DMS153 treated with DMSO at 0.1 percent for 48 hours (cell line): Measurements from ENCODE around the gene WASHC2A.
"Not testable (repeated sequence)": the region's sequence is repeated elsewhere in the genome, so short reads cannot be mapped to it uniquely, and the experiment has no call there.

Experiments used
- DNase-seq: peaks from one replicate; lab custom pipeline; 2025; ENCODE audit not compliant: unreplicated experiment; lab: John Stamatoyannopoulos, UW

WASHC2A gene, protein sequence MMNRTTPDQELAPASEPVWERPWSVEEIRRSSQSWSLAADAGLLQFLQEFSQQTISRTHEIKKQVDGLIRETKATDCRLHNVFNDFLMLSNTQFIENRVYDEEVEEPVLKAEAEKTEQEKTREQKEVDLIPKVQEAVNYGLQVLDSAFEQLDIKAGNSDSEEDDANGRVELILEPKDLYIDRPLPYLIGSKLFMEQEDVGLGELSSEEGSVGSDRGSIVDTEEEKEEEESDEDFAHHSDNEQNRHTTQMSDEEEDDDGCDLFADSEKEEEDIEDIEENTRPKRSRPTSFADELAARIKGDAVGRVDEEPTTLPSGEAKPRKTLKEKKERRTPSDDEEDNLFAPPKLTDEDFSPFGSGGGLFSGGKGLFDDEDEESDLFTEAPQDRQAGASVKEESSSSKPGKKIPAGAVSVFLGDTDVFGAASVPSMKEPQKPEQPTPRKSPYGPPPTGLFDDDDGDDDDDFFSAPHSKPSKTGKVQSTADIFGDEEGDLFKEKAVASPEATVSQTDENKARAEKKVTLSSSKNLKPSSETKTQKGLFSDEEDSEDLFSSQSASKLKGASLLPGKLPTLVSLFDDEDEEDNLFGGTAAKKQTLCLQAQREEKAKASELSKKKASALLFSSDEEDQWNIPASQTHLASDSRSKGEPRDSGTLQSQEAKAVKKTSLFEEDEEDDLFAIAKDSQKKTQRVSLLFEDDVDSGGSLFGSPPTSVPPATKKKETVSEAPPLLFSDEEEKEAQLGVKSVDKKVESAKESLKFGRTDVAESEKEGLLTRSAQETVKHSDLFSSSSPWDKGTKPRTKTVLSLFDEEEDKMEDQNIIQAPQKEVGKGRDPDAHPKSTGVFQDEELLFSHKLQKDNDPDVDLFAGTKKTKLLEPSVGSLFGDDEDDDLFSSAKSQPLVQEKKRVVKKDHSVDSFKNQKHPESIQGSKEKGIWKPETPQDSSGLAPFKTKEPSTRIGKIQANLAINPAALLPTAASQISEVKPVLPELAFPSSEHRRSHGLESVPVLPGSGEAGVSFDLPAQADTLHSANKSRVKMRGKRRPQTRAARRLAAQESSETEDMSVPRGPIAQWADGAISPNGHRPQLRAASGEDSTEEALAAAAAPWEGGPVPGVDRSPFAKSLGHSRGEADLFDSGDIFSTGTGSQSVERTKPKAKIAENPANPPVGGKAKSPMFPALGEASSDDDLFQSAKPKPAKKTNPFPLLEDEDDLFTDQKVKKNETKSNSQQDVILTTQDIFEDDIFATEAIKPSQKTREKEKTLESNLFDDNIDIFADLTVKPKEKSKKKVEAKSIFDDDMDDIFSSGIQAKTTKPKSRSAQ (N-terminal part only)

GRCh38 chr10:50067546-50068351, at the start of gene WASHC2A:
Gene WASHC2A, plus strand, starts transcription at chr10:50067954. Its CDS starts 52 bp downstream, at chr10:50068006.
- DNase-seq, result not testable (repeated sequence)

DNA sequence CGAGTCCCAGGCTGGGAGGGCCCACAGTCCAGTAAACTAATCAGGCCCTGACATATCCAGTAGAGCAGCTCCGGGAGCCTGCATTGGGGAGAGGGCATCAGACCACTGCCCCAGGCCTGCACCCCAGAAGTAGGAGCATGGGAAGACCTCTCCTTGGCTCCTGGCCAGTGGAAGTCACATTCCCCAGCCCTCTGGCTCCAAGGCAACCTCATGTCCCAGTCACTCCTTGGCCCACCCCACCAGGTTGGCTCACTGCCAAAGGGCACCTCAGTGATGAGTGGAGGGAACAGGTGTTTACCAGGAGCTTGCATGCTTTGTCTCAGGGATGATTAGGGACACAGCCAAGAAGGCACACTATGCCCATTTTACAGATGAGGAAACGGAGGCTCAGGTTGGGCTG, 48.5 kb upstream of the WASHC2A start:
- DNase-seq, result not testable (repeated sequence)

DNA sequence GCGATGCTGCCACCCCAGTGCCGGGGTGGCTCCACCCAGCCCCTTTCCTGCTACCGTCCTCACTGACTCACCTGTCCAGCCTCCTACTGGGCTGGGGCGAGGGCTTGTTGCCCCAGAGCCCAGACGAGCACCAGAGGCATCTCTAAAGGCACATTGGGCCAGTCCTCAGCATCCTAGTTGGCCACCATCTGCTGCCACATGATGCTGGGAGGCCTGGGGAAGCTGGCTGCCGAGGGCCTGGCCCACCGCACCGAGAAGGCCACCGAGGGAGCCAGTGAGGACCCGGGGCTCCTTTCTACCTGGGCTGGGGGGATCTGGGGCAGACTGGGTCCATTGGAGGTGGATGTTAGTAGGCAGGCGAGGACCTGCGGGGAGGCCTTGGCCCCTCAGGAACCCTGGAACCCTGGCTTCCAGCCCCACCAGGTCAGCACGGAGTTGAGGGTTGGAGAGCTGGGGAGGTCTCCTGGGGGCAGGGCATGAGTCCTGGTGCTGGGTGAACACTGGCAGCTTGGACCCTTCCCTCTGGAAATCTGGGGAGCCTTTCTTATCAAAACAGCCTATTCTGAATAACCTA, 47.2 kb upstream of the WASHC2A start:
- not testable (repeated sequence) for DNase-seq

DNA sequence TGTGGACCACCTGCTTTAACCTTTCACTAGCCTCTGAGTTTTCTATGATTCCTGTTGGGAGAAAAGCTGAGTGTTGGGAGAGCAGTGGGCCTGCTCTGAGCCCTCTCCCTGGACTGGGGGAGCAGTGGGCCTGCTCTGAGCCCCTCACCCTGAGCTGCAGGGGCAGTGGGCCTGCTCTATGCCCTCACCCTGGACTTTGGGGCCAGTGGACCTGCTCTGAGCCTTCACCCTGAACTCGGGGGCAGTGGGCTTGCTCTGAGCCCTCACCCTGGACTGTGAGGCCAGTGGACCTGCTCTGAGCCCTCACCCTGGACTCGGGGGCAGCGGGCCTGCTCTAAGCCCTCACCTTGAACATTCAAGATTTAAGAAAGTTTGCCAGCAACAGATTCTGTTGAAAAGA, 46.1 kb upstream of the WASHC2A start:
- no peak for DNase-seq

- not testable (repeated sequence) for DNase-seq
Measured at GRCh38 chr10:50024716-50025383, 42.9 kb upstream of the WASHC2A start.

DNA sequence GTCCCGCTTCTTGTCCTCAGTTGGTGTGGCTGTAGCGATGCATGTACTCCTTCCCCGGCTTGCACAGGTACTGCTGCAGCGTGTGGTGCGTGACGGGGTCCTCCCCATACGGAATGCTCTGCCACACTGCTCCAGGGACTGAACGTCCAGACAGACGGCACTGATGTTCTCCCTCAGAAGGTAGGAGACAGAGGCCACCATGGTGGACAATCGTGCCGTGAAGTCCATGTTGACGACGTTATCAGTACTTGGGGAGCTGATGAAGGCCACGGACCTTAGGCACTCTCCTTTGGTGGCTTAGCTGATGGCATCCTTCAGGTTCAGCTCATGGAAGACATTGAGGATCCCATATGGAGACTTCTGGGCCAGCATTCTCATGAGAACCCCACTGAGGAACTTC, 42.1 kb upstream of the WASHC2A start:
- no peak for DNase-seq

DNA sequence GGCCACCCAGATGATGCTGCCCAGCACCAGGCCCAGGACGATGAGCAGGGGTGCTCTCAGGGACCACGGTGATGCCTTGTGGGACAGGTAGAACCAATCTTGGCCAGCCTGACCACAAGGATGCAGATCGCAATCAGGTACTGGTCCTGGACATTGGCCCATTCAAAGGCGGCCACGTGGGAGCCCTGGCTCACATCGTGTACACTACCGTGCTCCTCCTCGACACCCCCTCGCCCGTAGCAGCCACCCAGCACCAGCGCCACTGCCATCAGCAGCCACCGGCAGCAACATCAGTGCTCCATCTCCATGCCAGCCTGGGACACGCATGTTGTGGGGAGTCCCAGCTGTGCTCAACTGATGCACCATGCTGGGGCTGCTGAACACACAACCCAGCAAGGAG, 40.6 kb upstream of the WASHC2A start:
- no peak for DNase-seq

DNA sequence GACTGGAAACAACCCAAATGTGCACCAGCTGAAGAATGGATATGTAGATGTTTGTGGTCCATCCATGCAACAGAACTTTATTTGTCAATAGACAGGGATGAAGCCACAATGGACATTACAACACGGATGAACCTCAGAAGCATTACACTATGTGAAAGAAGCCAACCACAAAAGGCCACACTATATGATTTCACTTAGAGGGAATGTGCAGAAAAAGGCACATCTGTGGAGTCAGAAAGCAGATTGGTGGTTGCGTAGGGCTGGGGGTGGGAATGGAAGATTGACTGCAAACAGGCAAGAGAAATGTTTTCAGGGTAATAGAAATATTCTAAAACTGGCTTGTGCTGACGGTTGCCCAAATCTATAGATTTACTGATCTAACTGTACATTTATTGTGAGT, 34.3 kb upstream of the WASHC2A start:
- no peak for DNase-seq

DNA sequence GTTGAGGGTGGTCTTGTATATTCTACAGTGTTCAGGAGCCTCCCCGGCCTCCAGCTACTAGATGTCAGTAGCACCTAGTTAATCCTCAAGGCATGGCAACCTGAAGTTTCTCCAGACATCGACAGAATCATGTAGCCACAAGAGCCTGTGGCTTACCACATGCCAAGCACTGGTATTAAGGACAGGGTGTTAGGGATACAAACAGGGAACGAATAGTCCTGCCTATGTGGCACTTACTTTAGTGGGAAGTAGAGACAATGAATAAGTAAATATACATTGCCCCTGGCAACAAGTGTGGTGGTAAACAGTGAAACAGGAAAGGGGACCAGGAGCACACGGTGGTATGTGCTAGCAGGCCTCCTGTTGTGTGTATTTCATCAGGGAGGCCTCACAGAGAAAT, 32.4 kb upstream of the WASHC2A start:
- DNase-seq, result peak; percentile 24

GRCh38 chr10:50044941-50045664, 22.7 kb upstream of the WASHC2A start:
- no peak for DNase-seq

GRCh38 chr10:50046457-50046856, 21.3 kb upstream of the WASHC2A start:
- DNase-seq, result not testable (repeated sequence)

DNA sequence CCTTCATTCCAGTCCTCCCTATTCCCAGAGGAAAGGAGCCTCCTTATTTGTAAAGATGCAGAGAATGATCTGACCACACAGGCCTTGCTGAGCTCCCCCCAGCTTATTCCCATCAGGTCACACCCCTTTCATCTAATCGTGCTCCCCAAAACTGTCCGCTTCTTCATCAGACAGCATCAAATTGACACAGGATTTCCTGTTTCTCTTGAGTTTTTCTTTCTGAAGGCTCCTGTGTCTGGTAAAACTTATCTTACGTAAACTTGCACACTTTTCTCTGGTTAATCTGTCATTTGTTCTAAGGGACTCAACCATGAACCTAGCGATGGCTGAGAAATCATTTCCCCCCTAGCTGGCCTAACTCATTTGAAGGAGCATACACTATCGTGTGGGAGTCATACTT, 20.2 kb upstream of the WASHC2A start:
- DNase-seq, result not testable (repeated sequence)

GRCh38 chr10:50051995-50052660, 15.6 kb upstream of the WASHC2A start:
- not testable (repeated sequence) for DNase-seq

DNA sequence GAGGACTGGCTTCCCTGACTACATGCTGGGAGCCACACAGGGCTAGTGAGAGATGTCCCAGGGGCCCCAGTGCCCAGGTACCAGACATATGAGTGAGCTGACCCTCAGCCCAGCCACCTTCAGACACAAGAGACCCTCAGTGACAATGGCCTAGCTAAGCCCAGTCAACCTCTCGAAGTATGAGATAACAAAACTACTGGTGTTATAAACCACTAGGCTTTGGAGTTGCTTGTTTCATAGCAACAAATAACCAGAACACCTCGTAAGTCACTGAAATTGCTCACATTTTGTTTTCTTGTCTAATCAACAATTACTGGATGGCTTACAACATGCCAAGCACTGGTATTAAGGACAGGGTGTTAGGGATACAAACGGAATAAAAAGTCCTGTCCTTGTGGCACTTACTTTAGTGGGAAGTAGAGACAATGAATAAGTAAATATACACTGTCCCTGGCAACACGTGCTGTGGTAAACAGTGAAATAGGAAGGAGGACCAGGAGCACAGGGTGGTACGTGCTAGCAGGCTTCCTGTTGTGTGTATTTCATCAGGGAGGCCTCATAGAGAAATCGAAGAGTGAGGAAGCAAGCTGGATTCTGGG, 14.9 kb upstream of the WASHC2A start:
- DNase-seq, result not testable (repeated sequence)

DNA sequence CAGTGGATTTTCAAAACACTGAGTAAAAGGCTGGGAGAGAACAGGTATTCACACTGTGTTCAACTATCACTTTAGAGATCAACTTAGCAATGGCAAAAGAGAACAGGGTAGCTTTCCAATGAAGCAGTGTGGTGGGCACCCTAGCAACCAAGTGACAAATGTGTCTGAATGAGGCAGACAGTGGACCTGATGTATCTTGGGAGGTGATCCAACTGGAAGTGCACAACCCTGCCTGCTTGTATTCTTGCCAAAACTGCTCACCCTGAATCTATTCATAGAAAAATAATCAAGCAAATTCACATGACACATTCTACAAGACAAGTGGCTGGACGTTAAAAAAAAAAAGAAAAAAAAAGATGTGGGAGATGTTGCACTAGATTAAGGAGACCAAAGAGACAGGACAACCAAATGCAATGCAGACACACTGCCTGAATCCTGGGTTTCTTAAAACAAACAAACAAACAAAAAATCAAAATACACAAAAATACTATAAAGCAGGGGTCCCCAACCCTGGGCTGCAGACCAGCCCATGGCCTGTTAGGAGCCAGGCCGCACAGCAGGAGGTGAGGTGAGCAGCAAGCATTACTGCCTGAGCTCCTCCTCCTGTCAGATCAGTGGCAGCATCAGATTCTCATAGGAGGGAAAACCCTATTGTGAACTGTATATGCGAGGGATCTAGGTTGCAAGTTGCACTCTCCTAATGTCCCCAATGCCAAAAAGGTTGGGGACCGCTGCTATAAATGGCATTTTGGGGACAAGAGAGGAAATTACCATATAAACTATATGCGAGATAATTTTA, 12.1 kb upstream of the WASHC2A start:
- not testable (repeated sequence) for DNase-seq

DNA sequence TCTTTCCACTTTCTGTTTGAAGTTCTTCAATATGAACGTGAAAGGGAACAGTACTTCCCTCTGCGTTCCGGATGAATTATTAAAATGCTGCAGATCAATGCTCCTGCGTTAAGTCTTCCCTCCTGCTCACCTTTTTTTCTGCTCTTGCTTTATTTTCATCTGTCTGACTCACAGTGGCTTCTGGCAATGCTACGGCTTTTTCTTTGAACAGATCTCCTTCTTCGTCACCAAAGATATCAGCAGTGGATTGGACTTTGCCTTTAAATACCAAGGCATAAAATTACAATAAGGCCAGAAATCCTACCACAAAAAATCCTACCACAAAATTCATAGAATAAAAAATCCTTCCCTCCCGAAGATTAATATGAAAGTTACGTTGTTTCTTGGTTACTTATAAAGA, 11.1 kb upstream of the WASHC2A start:
- not testable (repeated sequence) for DNase-seq

DNA sequence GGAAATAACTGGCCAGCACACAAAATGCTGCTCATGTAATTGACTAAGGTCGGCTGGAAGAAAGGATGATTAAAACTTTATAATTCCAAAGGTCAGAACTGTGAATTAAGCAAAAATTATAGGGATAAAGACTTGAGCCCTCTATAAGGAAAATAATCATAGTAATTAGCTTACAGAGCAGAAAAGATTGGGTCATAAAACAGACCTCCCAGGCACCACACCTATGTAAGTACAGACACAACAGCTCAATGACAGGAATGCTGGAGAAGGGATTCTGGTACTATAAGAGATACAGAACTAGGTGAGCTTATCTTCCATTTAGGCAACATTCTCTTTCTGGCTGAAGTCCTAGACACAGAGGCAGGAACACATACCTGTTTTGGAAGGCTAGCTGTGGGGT, 9.0 kb upstream of the WASHC2A start:
- not testable (repeated sequence) for DNase-seq
